ENCODE results near the gene USP5. TPM values are rescaled to one million over a fixed set of nuclear protein-coding genes. Genes with fewer than 3 reads are reported as not detected.

Gene USP5
- total and polyA plus RNA-seq, 9 donors, result 13.9 to 84.3 (median 54.9) TPM

GRCh38 chr12:6810758-6811157 is 41.2 kb upstream of the USP5 start:
- 58 to 83% (median 76%) methylated on average over 1 of the region's 1 CpG for WGBS, 3 donors
- Histone ChIP-seq H3K36me3 (no peaks in the 10 kb centered on the region), H3K27me3 (no peaks in the 10 kb centered on the region), H3K4me3 (no peak overlapping the region), H3K9me3 (no peaks in the 10 kb centered on the region), H3K27ac (no peak overlapping the region), H3K4me1 (ENCODE audit: insufficient read depth) (no peaks in the 10 kb centered on the region)
- DNase-seq, result no peak
- intact Hi-C loops (cut with DNase I), result no loop called here
- TF ChIP-seq POLR2A (IDR thresholded peaks at IDR 0.05) (no peak), CTCF (IDR thresholded peaks at IDR 0.05) (no peak), EP300 (IDR thresholded peaks at IDR 0.05) (no peak)

- WGBS, 3 donors, result 55 to 65% (median 62%) methylated on average over 4 of the region's 4 CpGs
- Histone ChIP-seq H3K27me3 (no peaks in the 10 kb centered on the region), H3K4me3 (no peak overlapping the region), H3K9me3 (no peaks in the 10 kb centered on the region), H3K27ac (no peak overlapping the region), H3K4me1 (ENCODE audit: insufficient read depth) (no peaks in the 10 kb centered on the region), H3K36me3 (no peaks in the 10 kb centered on the region)
- DNase-seq, result no peak
- intact Hi-C loops (cut with DNase I), result no loop called here
- TF ChIP-seq EP300 (IDR thresholded peaks at IDR 0.05), result no peak
- TF ChIP-seq CTCF (IDR thresholded peaks at IDR 0.05), result no peak
- TF ChIP-seq POLR2A (IDR thresholded peaks at IDR 0.05), result no peak
These were observed 38.6 kb upstream of the USP5 start for GRCh38 chr12:6813363-6813762.

- no peaks in the 10 kb centered on the region for H3K27me3 ChIP-seq
- H3K27ac ChIP-seq, result no peak overlapping the region
- H3K36me3 ChIP-seq, result no peaks in the 10 kb centered on the region
- H3K4me3 ChIP-seq, result no peak overlapping the region
- no peak for DNase-seq
- H3K9me3 ChIP-seq, result no peaks in the 10 kb centered on the region
- 58 to 66% (median 63%) methylated on average over 3 of the region's 3 CpGs for whole genome bisulfite sequencing, 3 donors
- peaks cover 4% of the 10 kb centered on the region for H3K4me1 ChIP-seq (ENCODE audit: insufficient read depth)
- intact Hi-C loops (cut with DNase I), result no loop called here
- no peak for TF ChIP-seq POLR2A (IDR thresholded peaks at IDR 0.05)
- TF ChIP-seq CTCF (IDR thresholded peaks at IDR 0.05), result no peak
- no peak for TF ChIP-seq EP300 (IDR thresholded peaks at IDR 0.05)
These were observed 35.4 kb upstream of the USP5 start for GRCh38 chr12:6816598-6816997.

- Histone ChIP-seq H3K27ac (no peak overlapping the region), H3K4me1 (ENCODE audit: insufficient read depth) (peaks cover 6% of the 10 kb centered on the region), H3K36me3 (no peaks in the 10 kb centered on the region), H3K4me3 (no peak overlapping the region), H3K9me3 (no peaks in the 10 kb centered on the region), H3K27me3 (no peaks in the 10 kb centered on the region)
- no peak for DNase-seq
- intact Hi-C loops (cut with DNase I), result no loop called here
- 79 to 90% (median 83%) methylated on average over 8 of the region's 8 CpGs for WGBS, 3 donors
- TF ChIP-seq EP300 (IDR thresholded peaks at IDR 0.05), result no peak
- TF ChIP-seq POLR2A (IDR thresholded peaks at IDR 0.05), result no peak
- TF ChIP-seq CTCF (IDR thresholded peaks at IDR 0.05), result no peak
These were observed 34.9 kb upstream of the USP5 start for GRCh38 chr12:6817098-6817497.
